Hematopoietic multipotent progenitor cell treated with erythropoietin and hydrocortisone succinate and interleukin-3 and kit ligand, for 6 days (in vitro differentiated cells): Measurements from ENCODE around the gene GRIK1.

ENCODE experiments used
- DNase-seq: peaks from one replicate; pipeline ENCODE4 v3.0.0-alpha.2; 2015

GRIK1 gene

GRCh38 chr21:29771491-29772066 is 168.2 kb downstream of the GRIK1 start:
- no peak for DNase-seq

GRCh38 chr21:29763674-29764073 is 176.1 kb downstream of the GRIK1 start:
- DNase-seq, result no peak

- no peak for DNase-seq
Observed at GRCh38 chr21:29762570-29763082, 177.2 kb downstream of the GRIK1 start.

GRCh38 chr21:29753216-29753615 is 186.6 kb downstream of the GRIK1 start:
- DNase-seq, result no peak

- DNase-seq, result no peak
Observed at GRCh38 chr21:29751473-29752185, 188.2 kb downstream of the GRIK1 start.

GRCh38 chr21:29749957-29750356 is 189.8 kb downstream of the GRIK1 start:
- no peak for DNase-seq

- no peak for DNase-seq
Observed at GRCh38 chr21:29749223-29749622, 190.6 kb downstream of the GRIK1 start.

- no peak for DNase-seq
Observed at GRCh38 chr21:29748391-29749167, 191.2 kb downstream of the GRIK1 start.

GRCh38 chr21:29741761-29742160 is 198.0 kb downstream of the GRIK1 start:
- no peak for DNase-seq

GRCh38 chr21:29739176-29739575 is 200.6 kb downstream of the GRIK1 start:
- no peak for DNase-seq

GRCh38 chr21:29738730-29739129 is 201.1 kb downstream of the GRIK1 start:
- no peak for DNase-seq

GRCh38 chr21:29737186-29737585 is 202.6 kb downstream of the GRIK1 start:
- no peak for DNase-seq

GRCh38 chr21:29730281-29730680 is 209.5 kb downstream of the GRIK1 start:
- no peak for DNase-seq

- no peak for DNase-seq
Observed at GRCh38 chr21:29726044-29726443, 213.8 kb downstream of the GRIK1 start.

- no peak for DNase-seq
Observed at GRCh38 chr21:29725025-29725736, 214.6 kb downstream of the GRIK1 start.

- DNase-seq, result no peak
Observed at GRCh38 chr21:29721964-29722363, 217.8 kb downstream of the GRIK1 start.

GRCh38 chr21:29721221-29721620 is 218.6 kb downstream of the GRIK1 start:
- DNase-seq, result no peak

GRCh38 chr21:29719521-29719920 is 220.3 kb downstream of the GRIK1 start:
- DNase-seq, result no peak

- no peak for DNase-seq
Observed at GRCh38 chr21:29718081-29718815, 221.5 kb downstream of the GRIK1 start.

GRCh38 chr21:29717659-29718058 is 222.1 kb downstream of the GRIK1 start:
- no peak for DNase-seq

- no peak for DNase-seq
Observed at GRCh38 chr21:29716753-29717152, 223.0 kb downstream of the GRIK1 start.

- no peak for DNase-seq
Observed at GRCh38 chr21:29715089-29715488, 224.7 kb downstream of the GRIK1 start.
